ENCODE measurements around the gene NDUFAF5.

DNA sequence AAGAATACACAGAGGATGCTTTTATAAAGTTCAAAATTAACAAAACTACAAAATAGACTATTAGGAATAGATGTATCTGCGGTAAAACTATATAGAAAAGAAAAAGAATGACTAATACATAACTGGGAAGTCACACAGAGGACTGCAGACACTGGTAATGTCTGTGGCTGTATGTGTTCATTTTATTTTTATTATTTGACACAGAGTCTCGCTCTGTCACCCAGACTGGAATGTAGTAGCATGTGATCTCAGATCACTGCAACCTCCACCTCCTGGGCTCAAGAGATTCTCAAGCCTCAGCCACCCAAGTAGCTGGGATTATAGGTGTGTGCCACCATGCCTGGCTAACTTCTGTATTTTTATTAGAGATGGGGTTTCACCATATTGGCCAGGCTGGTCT, 39.0 kb upstream of the NDUFAF5 start:
- TF ChIP-seq CTCF (IDR thresholded peaks at IDR 0.05) (no peak), EP300 (IDR thresholded peaks at IDR 0.05) (no peak), POLR2A (IDR thresholded peaks at IDR 0.05) (no peak)

Measured in ovary (tissue), 3 donors.